H9 (cell line): ENCODE measurements around the gene BSN. TPM values are rescaled to one million over a fixed set of nuclear protein-coding genes. Genes with fewer than 3 reads are reported as not detected.
"Not testable (repeated sequence)": the region's sequence is repeated elsewhere in the genome, so short reads cannot be mapped to it uniquely, and the experiment has no call there.

ENCODE experiments used
- DNase-seq: peaks from one replicate; pipeline ENCODE4 v3.0.0-alpha.2; 2017
- H2AFZ ChIP-seq: one replicate; pipeline ENCODE4 v1.6.1; 2013; ENCODE audit warnings: mild to moderate bottlenecking, low read length, control low read depth, moderate library complexity
- H2AK5ac ChIP-seq: 2 replicates; pipeline ENCODE4 v1.6.1; 2013; ENCODE audit warnings: low read length, control low read depth, mixed read lengths; ENCODE audit not compliant: insufficient read length
- H2BK120ac ChIP-seq: one replicate; pipeline ENCODE4 v1.6.1; 2013; ENCODE audit warnings: low read depth, mild to moderate bottlenecking, low read length, control low read depth, inconsistent platforms; ENCODE audit not compliant: poor library complexity, severe bottlenecking
- H2BK12ac ChIP-seq: 2 replicates; pipeline ENCODE4 v1.6.1; 2013; ENCODE audit warnings: low read length, control low read depth, mixed read lengths, low read depth; ENCODE audit not compliant: insufficient read length
- H2BK15ac ChIP-seq: 2 replicates; pipeline ENCODE4 v1.6.1; 2013; ENCODE audit warnings: low read depth, low read length, control low read depth
- H2BK20ac ChIP-seq: one replicate; pipeline ENCODE4 v1.6.1; 2013; ENCODE audit warnings: low read depth, mild to moderate bottlenecking, low read length, control low read depth, inconsistent platforms; ENCODE audit not compliant: poor library complexity, severe bottlenecking
- H2BK5ac ChIP-seq: 2 replicates; pipeline ENCODE4 v1.6.1; 2013; ENCODE audit warnings: low read length, control low read depth, mixed read lengths; ENCODE audit not compliant: insufficient read length
- H3K14ac ChIP-seq: 2 replicates; pipeline ENCODE4 v1.6.1; 2013; ENCODE audit warnings: low read length, control low read depth; ENCODE audit not compliant: insufficient read depth
- H3K18ac ChIP-seq: 2 replicates; pipeline ENCODE4 v1.6.1; 2013; ENCODE audit warnings: low read depth, mild to moderate bottlenecking, mixed read lengths, low read length, control low read depth; ENCODE audit not compliant: insufficient read length
- H3K23ac ChIP-seq: 2 replicates; pipeline ENCODE4 v1.6.1; 2013; ENCODE audit warnings: low read length, control low read depth, mixed read lengths, low read depth; ENCODE audit not compliant: insufficient read length
- H3K23me2 ChIP-seq: 2 replicates; pipeline ENCODE4 v1.6.1; 2013; ENCODE audit warnings: low read depth, mild to moderate bottlenecking, mixed read lengths, low read length, control low read depth; ENCODE audit not compliant: insufficient read length, poor library complexity, severe bottlenecking
- H3K27ac ChIP-seq: 2 replicates; pipeline ENCODE4 v1.5.1; 2013; ENCODE audit warnings: low read length, control low read depth, mixed read lengths, low read depth; ENCODE audit not compliant: insufficient read length
- H3K27me3 ChIP-seq: 2 replicates; pipeline ENCODE4 v1.6.1; 2013; ENCODE audit warnings: low read length, control low read depth, inconsistent platforms; ENCODE audit not compliant: insufficient read depth
- H3K4ac ChIP-seq: 2 replicates; pipeline ENCODE4 v1.6.1; 2013; ENCODE audit warnings: low read depth, mild to moderate bottlenecking, control low read depth, inconsistent platforms, low read length, moderate library complexity
- H3K4me1 ChIP-seq: 2 replicates; pipeline ENCODE4 v1.6.1; 2013; ENCODE audit warnings: low read length, control low read depth, inconsistent platforms; ENCODE audit not compliant: insufficient read depth
- H3K4me2 ChIP-seq: 2 replicates; pipeline ENCODE4 v1.6.1; 2013; ENCODE audit warnings: low read length, control low read depth, mixed read lengths; ENCODE audit not compliant: insufficient read length, insufficient read depth
- H3K56ac ChIP-seq: 2 replicates; pipeline ENCODE4 v1.6.1; 2013; ENCODE audit warnings: low read depth, mild to moderate bottlenecking, mixed read lengths, low read length, control low read depth; ENCODE audit not compliant: insufficient read length
- H3K79me1 ChIP-seq: 2 replicates; pipeline ENCODE4 v1.6.1; 2013; ENCODE audit warnings: low read depth, mild to moderate bottlenecking, moderate library complexity, low read length, control low read depth, inconsistent platforms; ENCODE audit not compliant: insufficient read depth, poor library complexity, severe bottlenecking
- H3K79me2 ChIP-seq: 2 replicates; pipeline ENCODE4 v1.6.1; 2013; ENCODE audit warnings: low read length, control low read depth, inconsistent platforms; ENCODE audit not compliant: insufficient read depth
- H3K9ac ChIP-seq: 2 replicates; pipeline ENCODE4 v1.6.1; 2013; ENCODE audit warnings: low read length, control low read depth, mixed read lengths; ENCODE audit not compliant: insufficient read length; ENCODE audit errors: extremely low read depth
- H3K9me3 ChIP-seq: one replicate; pipeline ENCODE4 v1.6.1; 2013; ENCODE audit warnings: low read depth, low read length, inconsistent platforms; ENCODE audit not compliant: control insufficient read depth
- H3T11ph ChIP-seq: one replicate; pipeline ENCODE4 v1.6.1; 2013; ENCODE audit warnings: mild to moderate bottlenecking, low read length, control low read depth, inconsistent platforms
- H4K20me1 ChIP-seq: one replicate; pipeline ENCODE4 v1.6.1; 2013; ENCODE audit not compliant: control insufficient read depth, insufficient read length, insufficient read depth
- H4K5ac ChIP-seq: 2 replicates; pipeline ENCODE4 v1.6.1; 2013; ENCODE audit warnings: low read depth, mild to moderate bottlenecking, mixed read lengths, low read length, control low read depth; ENCODE audit not compliant: insufficient read length
- H4K8ac ChIP-seq: replicated peaks from 2 replicates; pipeline ENCODE4 v1.6.1; 2013; ENCODE audit warnings: low read length, control low read depth, mixed read lengths, low read depth; ENCODE audit not compliant: insufficient read length
- H4K91ac ChIP-seq: 2 replicates; pipeline ENCODE4 v1.6.1; 2013; ENCODE audit warnings: low read depth, mild to moderate bottlenecking, moderate library complexity, mixed read lengths, low read length, control low read depth; ENCODE audit not compliant: insufficient read length
- H3K27ac Mint-ChIP-seq, 3 experiments: 2 replicates in 2 of 3; 3 replicates in 1 of 3; pipeline ENCODE4 v1.8.0; 2020 to 2021; ENCODE audit warnings: mixed read lengths in 3 of 3, mild to moderate bottlenecking in 1 of 3, moderate library complexity in 1 of 3
- H3K27me3 Mint-ChIP-seq: 2 replicates; pipeline ENCODE4 v1.8.0; 2021; ENCODE audit warnings: low read depth, mild to moderate bottlenecking, moderate library complexity, mixed read lengths
- H3K36me3 Mint-ChIP-seq, 3 experiments: 2 replicates in 2 of 3; 3 replicates in 1 of 3; pipeline ENCODE4 v1.8.0; 2020 to 2021; ENCODE audit warnings: low read depth in 3 of 3, mixed read lengths in 3 of 3; ENCODE audit not compliant: insufficient read depth in 1 of 3
- H3K4me1 Mint-ChIP-seq, 2 experiments: 2 replicates each; pipeline ENCODE4 v1.8.0; 2020; ENCODE audit warnings: mixed read lengths in 2 of 2
- H3K4me3 Mint-ChIP-seq, 2 experiments: 2 replicates in 1 of 2; 3 replicates in 1 of 2; pipeline ENCODE4 v1.8.0; 2020 to 2021; ENCODE audit warnings: mild to moderate bottlenecking in 2 of 2, mixed read lengths in 2 of 2, moderate library complexity in 1 of 2
- H3K9me3 Mint-ChIP-seq, 2 experiments: 2 replicates in 1 of 2; 3 replicates in 1 of 2; pipeline ENCODE4 v1.8.0; 2020; ENCODE audit warnings: mild to moderate bottlenecking in 2 of 2, mixed read lengths in 2 of 2, moderate library complexity in 1 of 2
- WGBS: extraction: QIAGEN DNeasy Blood & Tissue Kit; methylation state at CpG from one replicate; pipeline ENCODE4 v1.1.7; 2013; ENCODE audit warnings: missing lambda C conversion rate, low lambda C conversion rate, mixed read lengths; ENCODE audit not compliant: insufficient read length; ENCODE audit errors: extremely low coverage; 5-methylcytosine and 5-hydroxymethylcytosine counted together
- total RNA-seq: library from RNA; stranded (reverse); gene quantifications from 2 replicates; pipeline ENCODE4 v1.2.1, GENCODE V29; 2021
- TF ChIP-seq, protein P1 (sequence below): fragments of 200-600 bp; sonication (generic); conservative IDR thresholded peaks from 3 replicates; pipeline ENCODE4 v1.8.0; 2021; ENCODE audit warnings: antibody characterized with exemption, mild to moderate bottlenecking

The BSN gene
- total RNA-seq, 1 experiment from 2014 or later, result 2.4 TPM

GRCh38 chr3:49686346-49686745 lies 132.1 kb downstream of the BSN start:
- not testable (repeated sequence) for H2AK5ac ChIP-seq, H3K79me2 ChIP-seq, H3K27ac ChIP-seq, H2BK20ac ChIP-seq, H3K18ac ChIP-seq, H3K9ac ChIP-seq, H2BK15ac ChIP-seq, H2BK12ac ChIP-seq, H3K27me3 ChIP-seq, H3K56ac ChIP-seq, H3K79me1 ChIP-seq, H3K27me3 Mint-ChIP-seq, H4K8ac ChIP-seq, H2BK120ac ChIP-seq, H2AFZ ChIP-seq, H3K23me2 ChIP-seq, H3K9me3 ChIP-seq, H3T11ph ChIP-seq, H4K91ac ChIP-seq, H2BK5ac ChIP-seq, H3K4ac ChIP-seq, H3K14ac ChIP-seq, H4K20me1 ChIP-seq, H3K23ac ChIP-seq, H3K9me3 Mint-ChIP-seq, H3K4me1 ChIP-seq, H4K5ac ChIP-seq
- H3K4me2 ChIP-seq, result peak overlapping the region; percentile 24
- WGBS, result no CpG with 5 or more reads among the region's 29 CpGs
- H3K36me3 Mint-ChIP-seq, result peaks cover 11 to 32% (median 26%) of the 10 kb centered on the region in 3 experiments; a peak in 6 of 7 replicates
- peak overlapping the region; percentile 74 to 86 for H3K4me3 Mint-ChIP-seq
- TF ChIP-seq, protein P1, sequence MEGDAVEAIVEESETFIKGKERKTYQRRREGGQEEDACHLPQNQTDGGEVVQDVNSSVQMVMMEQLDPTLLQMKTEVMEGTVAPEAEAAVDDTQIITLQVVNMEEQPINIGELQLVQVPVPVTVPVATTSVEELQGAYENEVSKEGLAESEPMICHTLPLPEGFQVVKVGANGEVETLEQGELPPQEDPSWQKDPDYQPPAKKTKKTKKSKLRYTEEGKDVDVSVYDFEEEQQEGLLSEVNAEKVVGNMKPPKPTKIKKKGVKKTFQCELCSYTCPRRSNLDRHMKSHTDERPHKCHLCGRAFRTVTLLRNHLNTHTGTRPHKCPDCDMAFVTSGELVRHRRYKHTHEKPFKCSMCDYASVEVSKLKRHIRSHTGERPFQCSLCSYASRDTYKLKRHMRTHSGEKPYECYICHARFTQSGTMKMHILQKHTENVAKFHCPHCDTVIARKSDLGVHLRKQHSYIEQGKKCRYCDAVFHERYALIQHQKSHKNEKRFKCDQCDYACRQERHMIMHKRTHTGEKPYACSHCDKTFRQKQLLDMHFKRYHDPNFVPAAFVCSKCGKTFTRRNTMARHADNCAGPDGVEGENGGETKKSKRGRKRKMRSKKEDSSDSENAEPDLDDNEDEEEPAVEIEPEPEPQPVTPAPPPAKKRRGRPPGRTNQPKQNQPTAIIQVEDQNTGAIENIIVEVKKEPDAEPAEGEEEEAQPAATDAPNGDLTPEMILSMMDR, result 0 out of 3 replicates have a peak, but pooled peaks have one; percentile 9
- peak overlapping the region in 1 of 3 experiments; percentile 91; a peak in 2 of 7 replicates for H3K27ac Mint-ChIP-seq
- DNase-seq, result peak; percentile 94
- peaks cover 20 to 30% of the 10 kb centered on the region in 2 experiments for H3K4me1 Mint-ChIP-seq

DNA sequence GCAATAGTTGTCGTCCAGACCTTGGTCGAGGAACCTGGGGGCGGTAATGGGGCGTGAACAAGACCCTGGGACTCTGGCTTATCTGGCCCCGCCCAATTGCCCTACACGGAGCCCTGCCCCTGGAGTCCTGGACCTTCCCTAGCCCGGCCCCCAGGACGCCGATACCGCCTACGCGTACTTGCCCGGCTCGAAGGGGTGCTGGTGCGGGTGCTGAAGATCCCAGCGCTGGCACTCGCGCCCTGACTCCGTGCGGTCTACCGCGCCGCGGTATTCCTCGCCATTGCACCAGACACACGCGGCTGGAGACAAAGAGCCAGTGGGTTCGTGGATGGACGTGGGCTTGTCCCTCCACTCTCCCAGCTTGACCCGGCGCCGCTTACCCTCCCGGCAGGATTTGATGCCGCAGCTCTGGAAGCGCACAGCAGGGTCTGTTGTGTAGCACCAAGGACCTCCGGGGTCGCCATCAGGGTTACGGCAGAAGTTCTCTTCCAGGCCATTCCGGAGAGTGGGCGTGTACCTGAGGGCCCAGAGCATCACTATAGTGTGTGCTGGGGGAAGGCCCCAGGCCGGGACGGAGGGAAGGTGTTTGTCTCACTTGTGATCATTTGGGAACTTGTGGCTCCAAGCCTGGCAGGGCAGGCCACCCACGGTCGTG lies 132.6 kb downstream of the BSN start:
- Histone ChIP-seq H3K14ac (peak overlapping the region; percentile 85), H3K18ac (peak overlapping the region; percentile 85), H3K4me2 (peak overlapping the region; percentile 72), H3K9ac (peak overlapping the region; percentile 52)
- not testable (repeated sequence) for H3K4ac ChIP-seq, H4K91ac ChIP-seq, H3K27ac ChIP-seq, H2BK120ac ChIP-seq, H4K5ac ChIP-seq, H2AFZ ChIP-seq, H3K9me3 ChIP-seq, H2BK12ac ChIP-seq, H3K27me3 Mint-ChIP-seq, H2BK20ac ChIP-seq, H2BK5ac ChIP-seq, H3K27me3 ChIP-seq, H3K23ac ChIP-seq, H3K79me2 ChIP-seq, H3K23me2 ChIP-seq, H3K79me1 ChIP-seq, H3T11ph ChIP-seq, H3K9me3 Mint-ChIP-seq, H3K4me1 ChIP-seq, H2BK15ac ChIP-seq, H2AK5ac ChIP-seq, H4K8ac ChIP-seq, H3K56ac ChIP-seq, H4K20me1 ChIP-seq
- peak overlapping the region; percentile 44 to 92 (median 74); a peak in 5 of 7 replicates for H3K27ac Mint-ChIP-seq
- no CpG with 5 or more reads among the region's 44 CpGs for whole genome bisulfite sequencing
- peak; percentile 92 for DNase-seq
- peaks cover 20 to 30% of the 10 kb centered on the region in 2 experiments for H3K4me1 Mint-ChIP-seq
- H3K4me3 Mint-ChIP-seq, result peak overlapping the region; percentile 74 to 86
- peaks cover 11 to 28% (median 26%) of the 10 kb centered on the region in 3 experiments; a peak in 6 of 7 replicates for H3K36me3 Mint-ChIP-seq
